Measurements from ENCODE around the gene GIMAP8. TPM values are rescaled to one million over a fixed set of nuclear protein-coding genes. Genes with fewer than 3 reads are reported as not detected.
"Not testable (repeated sequence)": the region's sequence is repeated elsewhere in the genome, so short reads cannot be mapped to it uniquely, and the experiment has no call there.

Gene GIMAP8
- total RNA-seq, 4 donors from 2014 or later: 7.1 to 18.5 (median 15.4) TPM

DNA sequence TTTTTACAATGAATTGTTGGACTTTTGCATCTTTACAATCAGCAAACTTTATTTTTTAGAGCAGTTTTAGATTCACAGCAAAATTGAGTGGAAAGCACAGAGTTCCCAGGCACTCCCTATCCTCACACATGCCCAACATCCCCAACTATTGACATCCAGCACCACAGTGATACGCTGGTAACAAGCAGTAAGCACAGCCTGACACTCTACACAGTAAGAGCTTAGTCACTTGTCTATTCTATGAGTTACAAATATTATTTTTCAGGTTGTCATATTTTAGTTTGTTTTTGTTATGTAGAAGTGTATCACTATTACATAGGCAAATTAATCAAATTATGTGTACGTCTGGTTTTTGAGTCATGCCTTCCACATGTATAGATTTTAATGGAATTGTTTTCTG is 37.2 kb downstream of the GIMAP8 start:
- no peaks in the 10 kb centered on the region for H3K27me3 ChIP-seq
- H3K36me3 ChIP-seq: no peaks in the 10 kb centered on the region
- H3K9me3 ChIP-seq: peaks cover 0 to 3% (median 0%) of the 10 kb centered on the region in 4 donors
- DNase-seq (ENCODE audit: extremely low spot score): no peak
- no peak overlapping the region for H3K27ac ChIP-seq (replicated peaks in 1 of 4)
- H3K4me3 ChIP-seq: no peak overlapping the region
- H3K4me1 ChIP-seq: peaks cover 0 to 3% (median 0%) of the 10 kb centered on the region in 4 donors
- 71% methylated on average over 2 of the region's 2 CpGs for WGBS
- intact Hi-C loops (cut with DNase I): no loop called here
- TF ChIP-seq EP300 (IDR thresholded peaks at IDR 0.05) (no peak), POLR2AphosphoS5 (IDR thresholded peaks at IDR 0.05) (no peak), POLR2A (IDR thresholded peaks at IDR 0.05; ENCODE audit: low read depth) (no peak)
- TF ChIP-seq, protein P1, sequence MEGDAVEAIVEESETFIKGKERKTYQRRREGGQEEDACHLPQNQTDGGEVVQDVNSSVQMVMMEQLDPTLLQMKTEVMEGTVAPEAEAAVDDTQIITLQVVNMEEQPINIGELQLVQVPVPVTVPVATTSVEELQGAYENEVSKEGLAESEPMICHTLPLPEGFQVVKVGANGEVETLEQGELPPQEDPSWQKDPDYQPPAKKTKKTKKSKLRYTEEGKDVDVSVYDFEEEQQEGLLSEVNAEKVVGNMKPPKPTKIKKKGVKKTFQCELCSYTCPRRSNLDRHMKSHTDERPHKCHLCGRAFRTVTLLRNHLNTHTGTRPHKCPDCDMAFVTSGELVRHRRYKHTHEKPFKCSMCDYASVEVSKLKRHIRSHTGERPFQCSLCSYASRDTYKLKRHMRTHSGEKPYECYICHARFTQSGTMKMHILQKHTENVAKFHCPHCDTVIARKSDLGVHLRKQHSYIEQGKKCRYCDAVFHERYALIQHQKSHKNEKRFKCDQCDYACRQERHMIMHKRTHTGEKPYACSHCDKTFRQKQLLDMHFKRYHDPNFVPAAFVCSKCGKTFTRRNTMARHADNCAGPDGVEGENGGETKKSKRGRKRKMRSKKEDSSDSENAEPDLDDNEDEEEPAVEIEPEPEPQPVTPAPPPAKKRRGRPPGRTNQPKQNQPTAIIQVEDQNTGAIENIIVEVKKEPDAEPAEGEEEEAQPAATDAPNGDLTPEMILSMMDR (IDR thresholded peaks at IDR 0.05): no peak

DNA sequence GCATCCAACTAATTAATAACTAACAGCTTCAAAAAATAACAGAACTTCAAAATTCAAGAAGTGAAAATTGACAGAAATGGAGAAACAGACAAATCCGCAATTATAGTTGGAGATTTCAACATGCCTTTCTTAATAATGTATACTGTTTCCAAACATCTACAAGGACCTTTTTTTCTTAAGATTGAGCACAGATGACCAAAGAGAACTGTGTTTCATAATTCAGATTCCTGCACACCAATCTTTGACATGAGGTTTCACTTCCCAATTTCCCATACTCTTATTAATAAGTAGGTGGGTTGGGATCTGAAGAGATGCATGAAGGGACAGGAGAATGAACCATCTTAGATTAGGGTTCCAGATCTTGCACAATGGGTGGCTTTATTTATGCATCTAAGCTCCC is 39.4 kb downstream of the GIMAP8 start:
- Histone ChIP-seq H3K9me3 (peaks cover 0 to 3% (median 0%) of the 10 kb centered on the region in 4 donors), H3K4me3 (no peak overlapping the region), H3K36me3 (no peaks in the 10 kb centered on the region), H3K27me3 (no peaks in the 10 kb centered on the region), H3K27ac (replicated peaks in 1 of 4) (no peak overlapping the region), H3K4me1 (no peaks in the 10 kb centered on the region)
- WGBS: 75% methylated on average over 1 of the region's 1 CpG
- TF ChIP-seq POLR2AphosphoS5 (IDR thresholded peaks at IDR 0.05) (no peak), POLR2A (IDR thresholded peaks at IDR 0.05; ENCODE audit: low read depth) (no peak), EP300 (IDR thresholded peaks at IDR 0.05) (no peak)
- DNase-seq (ENCODE audit: extremely low spot score): no peak
- intact Hi-C loops (cut with DNase I): no loop called here

DNA sequence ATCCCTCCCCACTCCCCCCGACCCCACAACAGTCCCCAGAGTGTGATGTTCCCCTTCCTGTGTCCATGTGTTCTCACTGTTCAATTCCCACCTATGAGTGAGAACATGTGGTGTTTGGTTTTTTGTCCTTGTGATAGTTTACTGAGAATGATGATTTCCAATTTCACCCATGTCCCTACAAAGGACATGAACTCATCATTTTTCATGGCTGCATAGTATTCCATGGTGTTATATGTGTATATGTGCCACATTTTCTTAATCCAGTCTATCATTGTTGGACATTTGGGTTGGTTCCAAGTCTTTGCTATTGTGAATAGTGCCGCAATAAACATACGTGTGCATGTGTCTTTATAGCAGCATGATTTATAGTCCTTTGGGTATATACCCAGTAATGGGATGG is 43.0 kb downstream of the GIMAP8 start:
- intact Hi-C loops (cut with DNase I); H3K36me3 ChIP-seq; H3K9me3 ChIP-seq; H3K4me3 ChIP-seq; H3K27me3 ChIP-seq; H3K4me1 ChIP-seq; DNase-seq (ENCODE audit: extremely low spot score); H3K27ac ChIP-seq (replicated peaks in 1 of 4): not testable (repeated sequence)
- WGBS: 81% methylated on average over 3 of the region's 3 CpGs

DNA sequence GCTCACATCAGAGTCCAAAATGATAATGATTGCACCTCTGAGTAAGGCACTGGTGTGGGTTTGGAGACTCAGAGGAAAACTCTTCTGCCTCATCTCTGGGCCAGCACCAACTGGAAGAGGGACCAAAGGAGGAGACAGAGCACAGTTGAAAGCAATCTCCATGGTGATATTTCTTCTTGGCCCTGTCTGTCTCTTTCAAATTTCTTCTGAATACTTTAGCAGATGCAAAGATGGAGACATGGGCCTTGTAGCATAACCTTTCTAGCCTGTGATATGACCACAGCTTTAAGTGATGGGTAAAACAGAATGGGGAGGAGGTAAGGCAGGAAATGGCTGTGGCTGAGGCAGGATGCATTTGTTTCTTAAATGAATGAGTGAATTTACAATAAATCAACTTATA is 52.1 kb downstream of the GIMAP8 start:
- H3K27me3 ChIP-seq: no peaks in the 10 kb centered on the region
- DNase-seq (ENCODE audit: extremely low spot score): no peak
- H3K9me3 ChIP-seq: no peaks in the 10 kb centered on the region
- H3K27ac ChIP-seq (replicated peaks in 1 of 4): no peak overlapping the region
- no peaks in the 10 kb centered on the region for H3K4me1 ChIP-seq
- intact Hi-C loops (cut with DNase I): no loop called here
- H3K36me3 ChIP-seq: no peaks in the 10 kb centered on the region
- TF ChIP-seq, protein P1 (IDR thresholded peaks at IDR 0.05): no peak
- TF ChIP-seq EP300 (IDR thresholded peaks at IDR 0.05) (no peak), POLR2AphosphoS5 (IDR thresholded peaks at IDR 0.05) (no peak)
- no peak overlapping the region for H3K4me3 ChIP-seq

DNA sequence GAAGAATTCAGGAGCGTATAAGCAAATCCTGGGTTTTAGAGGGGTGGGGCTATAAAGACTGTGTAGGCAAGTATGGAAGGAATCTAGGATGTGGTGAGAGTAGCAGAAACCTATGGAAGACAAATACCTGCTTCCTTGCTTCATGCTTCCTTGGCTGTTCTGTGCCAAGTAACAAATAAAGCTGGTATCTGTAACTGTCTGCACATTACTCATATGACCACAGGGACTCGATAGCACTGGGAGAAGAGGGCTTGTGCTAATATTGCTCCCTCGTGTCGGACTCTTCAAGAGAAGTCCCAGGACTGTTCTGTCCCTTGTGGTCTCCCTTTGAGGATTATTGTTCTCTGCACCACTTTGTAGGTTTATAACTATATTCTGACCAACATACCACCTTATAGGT is 52.7 kb downstream of the GIMAP8 start:
- TF ChIP-seq POLR2A (IDR thresholded peaks at IDR 0.05; ENCODE audit: low read depth): no peak
- TF ChIP-seq EP300 (IDR thresholded peaks at IDR 0.05): no peak
- TF ChIP-seq POLR2AphosphoS5 (IDR thresholded peaks at IDR 0.05): no peak
- TF ChIP-seq, protein P1 (IDR thresholded peaks at IDR 0.05): no peak
- intact Hi-C loops (cut with DNase I): no loop called here
- H3K36me3 ChIP-seq: no peaks in the 10 kb centered on the region
- no peak for DNase-seq (ENCODE audit: extremely low spot score)
- H3K4me3 ChIP-seq: no peak overlapping the region
- H3K4me1 ChIP-seq: no peaks in the 10 kb centered on the region
- H3K27ac ChIP-seq (replicated peaks in 1 of 4): no peak overlapping the region
- 78% methylated on average over 4 of the region's 4 CpGs for WGBS
- H3K27me3 ChIP-seq: no peaks in the 10 kb centered on the region
- no peaks in the 10 kb centered on the region for H3K9me3 ChIP-seq

DNA sequence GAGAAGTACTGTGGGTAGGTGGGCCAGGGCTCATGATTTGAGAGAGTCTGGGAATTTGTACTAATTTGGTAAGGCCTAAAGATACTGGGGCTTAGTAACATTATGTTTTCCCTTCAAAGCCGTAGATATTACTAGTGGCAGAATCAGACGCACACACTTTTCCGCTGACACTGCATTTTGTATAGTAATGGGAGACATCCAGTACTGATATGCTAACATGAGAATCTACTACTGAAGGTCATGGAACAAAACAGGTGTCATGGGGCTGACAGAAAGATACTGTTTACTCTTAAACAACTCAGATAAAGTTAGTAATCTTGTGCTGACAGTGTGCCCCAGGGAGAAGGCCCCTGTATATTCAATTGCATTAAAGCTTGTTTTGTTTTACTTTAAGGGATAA is 53.2 kb downstream of the GIMAP8 start:
- H3K4me3 ChIP-seq: no peak overlapping the region
- TF ChIP-seq POLR2AphosphoS5 (IDR thresholded peaks at IDR 0.05): no peak
- TF ChIP-seq, protein P1 (IDR thresholded peaks at IDR 0.05): no peak
- no peak for TF ChIP-seq POLR2A (IDR thresholded peaks at IDR 0.05; ENCODE audit: low read depth)
- no peaks in the 10 kb centered on the region for H3K9me3 ChIP-seq
- no peaks in the 10 kb centered on the region for H3K4me1 ChIP-seq
- H3K36me3 ChIP-seq: no peaks in the 10 kb centered on the region
- intact Hi-C loops (cut with DNase I): no loop called here
- no peak for DNase-seq (ENCODE audit: extremely low spot score)
- H3K27me3 ChIP-seq: no peaks in the 10 kb centered on the region
- WGBS: 79% methylated on average over 3 of the region's 3 CpGs
- no peak overlapping the region for H3K27ac ChIP-seq (replicated peaks in 1 of 4)

Measured in esophagus muscularis mucosa (tissue), 4 donors.